NK-92 (cell line): ENCODE results near the gene GNAL.

Experiments used
- DNase-seq: peaks from one replicate; lab custom pipeline; 2025; ENCODE audit not compliant: unreplicated experiment; lab: John Stamatoyannopoulos, UW

Gene GNAL

DNA sequence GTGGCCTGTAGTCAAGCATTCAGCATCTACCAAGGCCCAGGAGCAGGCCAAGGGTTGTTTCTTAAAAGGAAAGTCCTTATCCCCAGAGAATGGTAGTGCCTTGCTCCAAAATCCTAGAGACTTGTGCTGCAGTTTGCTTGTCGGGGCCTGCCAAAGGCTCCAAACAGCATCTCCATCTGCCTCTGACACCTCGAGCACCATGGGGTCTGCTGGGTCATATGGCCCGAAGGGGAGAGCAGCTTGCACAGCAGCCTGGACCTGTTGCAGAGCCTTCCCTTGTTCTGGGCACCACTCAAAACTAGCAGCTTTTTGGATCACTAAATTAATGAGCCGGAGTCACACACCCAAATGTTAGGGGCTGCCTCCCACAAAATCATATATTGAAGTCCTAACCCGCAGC is 35.7 kb downstream of the GNAL start:
- DNase-seq: no peak

DNA sequence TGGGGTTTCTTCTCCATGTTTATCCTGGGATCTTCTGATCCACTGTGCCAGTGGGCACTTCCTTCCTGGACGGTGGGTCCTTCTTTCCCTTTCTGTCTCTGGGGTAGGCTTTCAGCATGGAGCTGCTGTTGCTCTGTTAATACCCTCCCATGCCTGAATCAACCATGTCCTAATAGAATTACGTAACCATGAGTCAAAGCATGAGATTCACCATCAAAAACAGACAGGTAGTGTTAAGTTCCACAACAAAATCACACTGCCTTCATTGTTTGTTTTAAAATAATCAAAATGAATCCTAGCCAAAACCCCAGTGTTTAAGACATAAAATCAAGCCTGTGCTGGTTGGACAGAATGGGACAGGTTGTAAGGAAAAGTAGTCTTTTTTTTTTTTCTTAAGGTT is 37.5 kb downstream of the GNAL start:
- DNase-seq: no peak

DNA sequence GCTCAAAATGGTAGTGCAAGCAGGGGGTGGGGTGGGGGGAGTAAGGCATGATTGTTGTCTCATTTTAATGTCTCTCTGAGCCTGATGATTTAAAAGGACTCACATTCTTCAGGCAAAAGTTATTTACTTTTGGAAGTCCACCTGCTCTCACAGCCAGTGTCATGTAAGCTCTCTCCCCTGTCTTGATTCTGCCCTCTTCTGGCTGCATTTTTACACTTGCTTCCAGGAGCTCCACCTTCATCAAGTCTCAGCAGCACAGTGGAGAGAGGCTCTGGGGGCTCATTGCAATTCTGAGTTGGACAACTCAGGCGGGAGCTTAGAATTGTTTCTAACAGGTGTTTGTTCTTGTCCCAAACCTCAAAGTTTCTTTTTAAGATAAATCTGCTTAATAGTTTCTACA is 39.2 kb downstream of the GNAL start:
- DNase-seq: no peak

DNA sequence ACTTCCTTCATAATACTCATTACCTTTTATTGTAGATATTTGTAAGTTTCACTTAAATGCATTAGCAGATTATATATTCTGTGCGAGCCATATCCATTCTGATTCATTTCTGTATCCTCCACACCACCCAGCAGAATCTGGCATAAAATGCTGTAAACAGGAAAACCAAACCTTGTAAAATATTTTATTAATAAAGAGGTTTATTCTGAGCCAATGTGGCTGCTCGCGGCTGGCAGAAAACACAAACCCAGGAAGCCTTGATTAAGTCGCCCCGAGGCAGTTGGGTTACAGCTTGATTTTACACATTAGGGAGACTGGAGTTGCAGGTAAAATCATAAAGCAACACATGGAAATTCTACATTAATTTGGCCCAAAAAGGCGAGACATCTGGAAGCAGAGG is 40.5 kb downstream of the GNAL start:
- no peak for DNase-seq

DNA sequence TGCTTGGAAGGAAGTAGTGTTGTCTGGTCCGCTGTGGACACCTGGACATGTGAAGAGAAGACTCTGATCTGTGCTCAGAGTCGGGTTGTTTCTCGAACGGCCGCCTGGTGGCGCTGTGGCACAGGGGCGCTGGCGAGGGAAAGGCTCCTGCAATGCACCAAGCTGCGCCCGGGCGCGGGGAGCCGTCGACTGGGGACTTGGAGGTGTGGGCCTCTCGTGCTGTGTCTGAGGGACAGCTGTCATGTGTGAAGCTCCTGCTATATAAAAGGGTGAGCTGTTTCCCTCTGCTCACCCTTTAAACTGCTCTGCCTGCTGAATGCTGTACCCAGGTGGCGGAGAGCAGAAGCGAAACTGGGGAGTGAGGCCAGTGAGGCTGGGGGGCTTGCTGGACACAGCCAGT is 44.0 kb downstream of the GNAL start:
- no peak for DNase-seq

DNA sequence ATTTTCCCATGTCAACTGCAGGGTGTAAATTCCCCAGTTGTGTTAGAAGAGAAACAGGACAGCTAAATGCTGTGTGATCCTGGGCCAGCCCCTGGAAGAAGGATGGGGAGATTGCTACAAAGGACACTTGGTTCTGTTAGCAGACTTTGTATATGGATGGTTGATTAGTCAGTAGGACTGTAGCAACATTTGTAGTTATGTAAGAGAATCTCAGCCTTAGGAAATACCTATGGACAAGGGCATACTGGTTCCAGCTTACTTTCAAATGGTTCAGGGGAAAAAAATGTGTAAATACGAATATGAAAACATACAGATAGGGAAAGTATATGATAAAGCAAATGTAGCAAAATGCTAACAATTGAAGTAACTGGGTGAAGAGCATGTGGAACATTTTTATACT is 47.6 kb downstream of the GNAL start:
- DNase-seq: no peak

DNA sequence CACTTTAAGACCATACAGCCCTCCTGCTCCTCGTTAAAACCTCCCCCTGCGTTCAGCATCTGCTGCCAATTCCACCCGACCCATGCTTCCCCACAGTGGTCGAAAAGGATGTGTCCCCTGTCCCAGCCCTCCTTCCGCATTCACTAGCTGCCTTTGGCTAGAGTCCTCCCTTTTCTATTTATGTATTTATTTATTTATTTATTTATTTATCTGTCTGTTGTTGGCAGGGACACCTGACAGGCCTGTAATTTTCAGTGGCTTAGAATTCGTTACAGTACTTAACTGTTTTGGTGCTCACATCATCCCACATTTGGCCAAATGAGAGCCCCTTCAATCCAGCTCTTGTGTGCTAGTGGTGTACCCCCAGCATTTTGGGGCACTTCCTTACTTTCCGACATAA is 50.8 kb downstream of the GNAL start:
- no peak for DNase-seq

DNA sequence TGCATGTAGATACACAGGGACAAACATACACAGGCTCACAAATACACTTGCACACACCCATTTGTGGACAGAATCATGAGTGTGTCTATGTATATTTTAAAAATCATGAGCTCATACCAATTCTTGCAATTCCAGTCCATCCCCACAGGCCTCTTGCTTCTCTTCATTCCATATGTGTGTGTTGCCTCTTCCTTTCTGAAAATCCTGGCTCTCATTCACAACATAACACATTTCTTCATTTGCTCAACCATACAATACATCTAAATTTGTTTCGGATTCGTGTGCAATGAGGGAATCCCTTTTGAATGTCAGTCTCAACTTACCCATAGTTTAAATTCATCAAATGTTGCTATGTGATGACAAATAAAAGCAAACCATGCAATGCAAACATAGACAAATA is 51.4 kb downstream of the GNAL start:
- no peak for DNase-seq

DNA sequence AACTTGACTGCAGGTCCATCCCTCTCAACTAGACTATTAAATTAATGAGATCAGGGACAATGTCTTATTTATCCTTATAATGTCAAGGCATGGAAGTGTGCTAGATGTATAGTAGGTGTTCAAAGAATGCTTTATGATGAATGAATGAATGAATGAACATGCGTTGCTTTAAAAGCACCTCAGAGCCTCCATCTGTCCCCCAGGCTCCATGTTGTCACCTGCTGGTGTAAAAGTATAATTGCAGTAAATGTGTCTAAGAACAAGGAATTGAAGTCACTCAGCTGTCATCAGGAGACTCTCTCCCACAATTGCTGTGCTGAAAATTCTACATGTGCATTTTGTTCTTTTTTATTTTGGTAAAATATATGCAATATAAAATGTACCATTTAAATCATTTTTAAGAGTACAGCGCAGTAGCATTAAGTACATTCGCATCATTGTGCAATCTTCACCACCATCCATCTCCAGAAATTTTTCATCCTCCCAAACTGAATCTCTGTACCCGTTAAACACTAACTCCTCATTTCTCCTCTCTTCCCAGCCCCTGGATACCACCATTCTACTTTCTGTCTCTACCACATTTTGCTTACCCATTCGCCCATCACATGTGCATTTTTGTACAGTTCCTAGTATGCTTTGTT is 52.6 kb downstream of the GNAL start:
- no peak for DNase-seq

DNA sequence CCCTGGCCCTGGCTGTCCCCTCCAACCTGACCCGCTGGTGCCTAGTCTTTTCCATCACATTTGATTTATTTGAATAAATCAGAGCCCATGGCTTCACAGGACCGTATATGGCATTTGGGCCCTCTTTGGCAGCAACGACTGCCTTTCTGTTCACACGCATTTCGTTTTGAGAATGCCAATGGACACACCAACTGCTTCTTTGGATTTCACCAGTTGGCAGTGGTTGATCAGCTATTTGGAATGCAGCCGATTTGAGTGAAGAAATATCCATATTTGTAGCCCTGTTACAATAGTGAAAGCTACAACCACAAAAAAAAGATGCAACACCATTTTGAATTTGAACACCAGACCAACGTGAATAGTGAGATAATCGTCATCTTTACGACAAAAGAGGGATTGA is 56.5 kb downstream of the GNAL start:
- DNase-seq: no peak

DNA sequence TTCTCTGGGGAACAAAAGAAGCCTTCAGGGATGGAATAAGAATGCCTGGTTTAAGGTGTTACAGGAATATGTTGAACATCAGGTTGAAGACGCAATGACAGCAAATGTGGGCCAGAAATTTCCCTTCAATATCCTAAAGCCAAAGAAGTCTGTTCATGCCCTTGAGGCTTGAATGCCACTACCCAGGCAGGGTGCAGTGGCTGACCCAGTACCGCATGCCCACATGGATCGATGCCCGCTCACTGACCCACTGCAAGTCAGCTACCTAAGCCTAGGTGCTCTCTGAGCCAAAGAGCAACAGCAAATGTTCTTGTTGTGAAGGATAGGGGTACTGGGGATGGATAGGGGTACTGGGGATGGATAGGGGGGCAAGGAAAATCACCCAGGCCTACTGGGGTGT is 58.2 kb downstream of the GNAL start:
- no peak for DNase-seq

DNA sequence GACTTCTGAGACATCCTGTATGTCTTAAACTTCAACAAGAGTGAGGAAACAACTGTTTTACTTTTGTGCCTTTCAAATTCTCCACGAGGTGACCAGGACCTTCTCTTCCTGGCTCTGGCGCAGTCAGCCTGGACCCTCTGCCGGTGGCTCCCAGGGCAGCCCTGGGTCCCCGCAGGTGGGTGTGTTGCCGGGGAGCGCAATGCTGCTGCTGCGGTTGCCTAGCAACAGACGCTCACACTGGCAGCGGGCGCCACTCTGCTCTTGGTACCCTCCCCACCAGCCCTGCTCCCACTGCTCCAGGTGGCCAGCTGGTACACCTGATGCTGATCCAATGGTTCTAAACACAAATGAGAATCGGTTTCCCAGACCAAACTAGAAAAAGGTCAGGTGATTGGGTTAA is 58.7 kb downstream of the GNAL start:
- no peak for DNase-seq

DNA sequence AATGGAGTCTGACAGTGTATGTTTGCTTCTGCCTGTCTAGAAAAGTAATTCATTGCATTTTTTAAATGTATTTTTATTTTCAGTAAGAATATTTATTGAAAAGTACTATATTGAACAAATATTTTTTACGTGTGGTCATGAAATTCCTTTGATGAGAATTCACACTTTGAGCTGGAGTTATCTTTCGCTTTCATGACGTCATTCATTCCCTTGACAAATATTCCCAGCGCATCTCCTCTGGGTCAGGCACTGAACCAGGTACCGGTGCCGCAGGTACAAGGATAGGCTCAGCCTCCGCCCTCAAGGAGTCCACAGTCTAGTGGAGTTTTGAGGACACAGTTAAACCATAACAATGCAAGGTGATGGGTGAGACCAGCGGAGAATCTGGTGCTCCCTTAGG is 60.2 kb downstream of the GNAL start:
- DNase-seq: no peak

DNA sequence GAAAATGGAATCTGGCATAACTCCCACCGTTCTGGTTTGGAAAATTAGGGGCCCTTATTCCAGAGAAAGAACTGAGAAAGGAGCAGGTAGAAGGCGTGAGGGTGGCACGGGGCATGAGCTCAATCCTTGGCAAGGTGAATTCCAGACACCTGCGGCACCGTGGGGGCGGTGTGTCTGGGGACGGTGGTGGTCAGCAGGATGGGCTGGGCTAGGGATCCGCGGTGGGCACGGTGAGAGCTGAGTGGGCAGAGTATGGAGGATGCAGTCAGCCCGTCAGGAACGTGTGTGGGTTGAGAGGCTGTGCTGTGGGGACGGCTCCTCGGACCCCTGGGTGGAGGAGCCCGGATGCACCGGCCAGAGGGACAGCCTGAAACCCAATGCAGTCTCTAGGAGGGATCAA is 61.1 kb downstream of the GNAL start:
- DNase-seq: no peak

DNA sequence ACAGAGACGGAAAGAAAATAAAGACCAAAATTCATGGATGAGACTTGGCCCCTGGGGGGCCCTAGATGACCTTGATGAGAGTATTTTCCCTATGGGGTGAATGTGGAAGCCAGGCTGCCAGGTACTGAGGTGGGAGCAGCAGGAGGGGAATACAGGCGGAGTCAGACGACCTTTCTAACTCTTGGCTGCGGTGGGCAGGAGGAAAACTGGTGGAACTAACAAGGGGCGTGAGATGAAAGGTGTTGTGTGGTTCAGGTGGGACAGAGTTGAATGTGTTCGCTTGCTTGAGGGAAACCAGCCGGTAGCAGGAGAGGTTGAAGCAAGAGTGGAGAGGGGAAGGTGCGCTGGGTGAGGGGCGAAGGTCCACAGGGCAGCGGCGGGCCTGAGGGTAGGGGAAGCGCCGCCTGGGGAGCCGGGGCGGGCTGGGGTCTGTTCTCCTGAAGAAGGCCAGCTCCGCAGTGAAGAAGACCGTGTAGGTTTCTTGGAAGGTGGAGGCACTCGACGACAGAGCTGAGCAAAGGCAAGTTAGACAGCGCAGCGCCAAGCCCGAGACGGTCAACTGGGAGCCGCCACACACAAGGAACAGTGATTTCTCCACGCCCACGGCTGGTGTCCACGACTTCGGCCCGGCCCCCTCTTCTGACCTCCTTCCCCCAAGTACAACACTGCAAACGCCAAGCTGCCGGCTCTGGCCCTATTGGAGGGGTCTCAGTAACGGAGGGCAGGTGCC is 61.7 kb downstream of the GNAL start:
- DNase-seq: no peak

DNA sequence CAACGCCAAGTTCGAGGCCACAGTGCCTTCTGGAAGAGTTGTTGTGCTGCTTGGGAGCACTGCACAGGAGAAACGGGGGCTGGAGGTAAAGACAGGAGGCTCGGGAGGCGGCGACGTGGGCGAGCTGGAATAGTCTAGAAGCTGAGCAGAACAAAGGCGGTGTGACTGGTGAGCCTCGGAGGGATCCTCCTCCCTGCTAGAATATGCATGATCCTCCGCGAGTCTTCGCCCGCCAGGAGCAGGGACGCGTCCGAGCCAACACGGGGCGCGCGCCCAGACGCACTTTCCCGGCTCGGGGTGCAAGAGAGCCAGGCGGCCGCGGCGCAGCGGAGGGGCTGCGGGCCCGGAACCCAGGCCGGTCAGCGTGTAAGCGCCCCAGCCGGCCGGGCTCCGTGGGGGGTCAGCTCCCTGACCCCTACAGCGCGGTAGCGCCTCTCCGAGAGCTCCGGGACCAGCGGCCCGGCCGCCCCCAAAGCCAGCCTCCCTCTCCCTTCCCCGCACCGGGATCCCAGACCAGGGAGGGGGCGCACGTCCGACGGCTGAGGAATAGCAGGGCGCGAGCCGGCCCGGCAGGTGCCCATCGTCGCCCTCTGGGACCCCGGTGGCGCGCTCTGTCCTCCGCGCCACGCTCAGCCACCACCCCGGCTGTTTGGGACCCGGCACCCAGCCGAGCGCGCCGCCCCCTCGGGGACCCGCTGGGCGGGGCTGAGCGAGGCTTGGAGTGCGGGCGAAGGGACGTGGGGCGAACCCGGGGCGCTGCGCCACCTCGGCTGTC is 62.5 kb downstream of the GNAL start:
- DNase-seq: no peak

DNA sequence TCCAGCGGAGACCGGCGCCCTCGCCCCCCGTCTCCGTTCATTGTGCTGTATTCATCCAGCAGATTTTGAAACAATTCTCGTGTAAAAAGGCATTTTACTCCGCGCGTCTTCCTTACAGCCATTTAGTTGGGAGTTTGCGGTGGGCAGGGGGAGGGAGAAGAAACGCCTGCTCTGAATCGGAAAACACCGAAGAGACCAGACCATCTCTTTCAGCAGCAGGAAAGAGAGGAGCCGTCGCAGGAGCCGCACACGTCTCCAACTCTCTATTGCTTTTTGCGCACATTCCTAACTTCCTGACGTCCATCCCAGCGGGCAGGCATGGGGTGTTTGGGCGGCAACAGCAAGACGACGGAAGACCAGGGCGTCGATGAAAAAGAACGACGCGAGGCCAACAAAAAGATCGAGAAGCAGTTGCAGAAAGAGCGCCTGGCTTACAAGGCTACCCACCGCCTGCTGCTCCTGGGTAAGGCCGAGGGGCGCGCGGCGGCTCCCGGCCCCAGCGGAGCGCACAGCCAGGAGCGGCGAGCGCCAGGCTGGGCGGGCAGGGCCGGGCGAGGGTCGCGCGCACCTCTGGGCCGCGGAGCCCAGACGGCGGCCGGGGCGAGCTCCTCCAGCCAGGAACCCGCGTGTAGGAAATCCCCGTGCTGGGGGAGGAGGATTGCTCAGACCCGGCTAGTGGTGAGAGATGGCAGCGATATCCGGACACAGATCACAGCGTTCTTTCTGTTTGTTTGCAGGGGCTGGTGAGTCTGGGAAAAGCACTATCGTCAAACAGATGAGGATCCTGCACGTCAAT is 63.2 kb downstream of the GNAL start:
- no peak for DNase-seq

DNA sequence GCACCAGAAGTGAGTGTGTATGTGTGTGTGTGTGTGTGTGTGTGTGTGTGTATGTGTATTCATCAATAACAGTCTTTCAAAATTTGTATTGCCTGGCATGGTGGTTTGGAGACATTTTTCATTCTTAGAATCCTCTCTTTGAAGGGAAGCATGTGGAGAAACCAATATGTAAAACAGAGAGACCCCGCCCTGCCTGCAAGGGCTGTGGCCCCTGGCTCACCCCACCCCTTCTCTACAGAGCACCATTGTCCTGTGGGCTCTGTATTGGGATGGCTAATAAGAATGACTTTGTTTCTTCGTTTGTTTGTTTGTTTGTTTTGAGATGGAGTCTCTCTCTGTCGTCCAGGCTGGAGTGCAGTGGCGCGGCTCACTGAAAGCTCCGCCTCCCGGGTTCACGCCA is 65.9 kb downstream of the GNAL start:
- DNase-seq: no peak

DNA sequence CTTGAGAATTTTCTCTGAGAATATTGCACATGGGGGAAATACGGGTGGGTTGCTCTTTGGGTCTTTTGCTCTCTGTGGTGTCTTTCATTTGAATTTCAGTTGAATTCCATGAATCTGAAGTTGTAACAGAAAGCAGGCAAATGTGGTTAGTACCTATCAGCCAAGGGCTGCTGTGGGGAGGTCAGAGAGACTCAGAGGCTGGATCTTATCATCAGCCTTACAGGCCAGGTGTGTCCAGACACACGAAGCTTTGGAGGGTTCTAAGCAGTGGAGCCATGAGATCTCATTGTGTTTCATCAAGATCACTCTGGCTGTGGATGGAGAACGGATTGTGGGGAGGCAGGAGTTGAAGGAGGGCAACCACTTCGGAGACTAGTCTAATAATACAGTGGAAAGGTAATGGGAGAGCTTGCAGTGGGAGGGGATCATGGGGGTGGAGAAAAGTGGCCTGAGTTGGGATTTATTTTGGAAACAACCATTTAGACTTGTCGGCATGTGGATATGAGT is 68.1 kb downstream of the GNAL start:
- DNase-seq: no peak

DNA sequence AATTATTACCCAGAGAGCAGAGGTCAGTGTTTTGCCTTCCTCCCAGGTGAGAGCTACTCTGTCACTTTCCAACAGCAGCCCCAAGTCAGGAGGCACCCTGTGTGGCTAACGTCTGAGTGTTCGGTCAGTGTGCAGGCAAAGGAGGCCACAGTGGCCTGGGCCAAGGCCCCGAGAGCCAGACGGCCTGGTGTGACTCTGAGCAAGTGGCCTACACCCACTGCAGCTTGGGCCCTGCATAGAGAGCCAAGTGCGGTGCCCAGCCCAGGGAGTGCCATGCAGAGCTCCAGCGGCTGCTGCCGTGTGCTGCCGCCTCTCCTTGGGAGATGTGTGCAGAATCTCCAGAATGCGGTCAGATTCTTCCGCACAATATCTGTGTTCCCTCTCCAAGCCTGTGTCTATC is 70.4 kb downstream of the GNAL start:
- no peak for DNase-seq

DNA sequence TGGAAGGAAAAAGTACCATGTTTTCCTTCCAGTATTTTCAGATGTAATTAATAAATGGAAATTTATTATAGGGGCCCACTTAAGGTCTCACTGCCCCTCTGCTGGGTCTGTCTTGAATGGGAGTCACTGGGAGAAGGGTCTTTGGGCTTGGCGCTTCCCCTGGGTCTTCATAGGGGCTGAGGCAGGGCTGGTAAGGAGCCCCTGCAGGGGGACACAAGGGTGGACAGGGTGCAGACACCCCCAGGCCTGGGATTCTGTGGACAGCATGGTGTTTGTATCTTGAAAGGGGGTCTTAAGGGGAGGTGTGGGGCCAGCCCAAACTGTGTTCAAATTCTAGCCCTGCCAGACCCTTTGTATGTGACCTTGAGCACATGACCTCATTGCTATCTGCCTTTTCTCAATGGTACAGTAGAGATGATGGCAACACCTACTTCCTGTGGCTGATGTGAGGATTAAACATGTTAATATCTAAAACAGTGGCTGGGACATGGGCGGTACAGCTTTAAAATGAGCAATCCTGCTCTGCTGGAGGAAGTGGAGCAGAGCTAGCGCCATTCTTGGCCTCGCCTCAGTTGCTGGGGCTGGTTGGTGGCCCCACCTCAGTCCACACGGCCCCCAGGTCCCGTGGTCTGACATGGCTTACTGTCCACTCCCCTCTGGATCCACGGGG is 71.6 kb downstream of the GNAL start:
- DNase-seq: no peak
